Fibroblast of lung (primary cell): Measurements from ENCODE around the gene PTP4A2. TPM values are rescaled to one million over a fixed set of nuclear protein-coding genes. Genes with fewer than 3 reads are reported as not detected.

Experiments
- DNase-seq, 2 donors: peaks; one replicate each; pipeline versions ENCODE4 v3.0.0 to v3.0.0-alpha.2; 2010; ENCODE audit warnings: low read depth in 2 of 2
- H2AFZ ChIP-seq: 2 replicates; pipeline ENCODE4 v1.5.1; 2012; ENCODE audit warnings: low read length, control low read depth, inconsistent platforms
- H3K27ac ChIP-seq: 2 replicates; pipeline ENCODE4 v1.5.1; 2011; ENCODE audit warnings: low read length, control low read depth; ENCODE audit not compliant: insufficient read depth
- H3K27me3 ChIP-seq: 2 replicates; pipeline ENCODE4 v1.5.1; 2011; ENCODE audit warnings: mild to moderate bottlenecking, low read length; ENCODE audit not compliant: control insufficient read depth, insufficient read depth
- H3K36me3 ChIP-seq: 2 replicates; pipeline ENCODE4 v1.5.1; 2011; ENCODE audit warnings: low read length; ENCODE audit not compliant: control insufficient read depth, insufficient read depth
- H3K4me1 ChIP-seq: 2 replicates; pipeline ENCODE4 v1.5.1; 2011; ENCODE audit warnings: low read length; ENCODE audit not compliant: control insufficient read depth, insufficient read depth; ENCODE audit errors: extremely low read depth
- H3K4me2 ChIP-seq: 2 replicates; pipeline ENCODE4 v1.5.1; 2011; ENCODE audit warnings: low read length, control low read depth; ENCODE audit not compliant: insufficient read depth; ENCODE audit errors: extremely low read depth
- H3K4me3 ChIP-seq, 4 experiments: fragments of 200-600 bp in 1 of 4; sonication (generic) in 1 of 4; replicated peaks in 1 of 4; 2 replicates each; pipeline ENCODE4 v1.5.1; 2011 to 2016; ENCODE audit warnings: low read length in 4 of 4, low read depth in 3 of 4, mild to moderate bottlenecking in 3 of 4, control low read depth in 2 of 4, inconsistent platforms in 1 of 4, mixed read lengths in 1 of 4; ENCODE audit not compliant: insufficient read depth in 1 of 4; ENCODE audit errors: control extremely low read depth in 1 of 4
- H3K79me2 ChIP-seq: 2 replicates; pipeline ENCODE4 v1.5.1; 2012; ENCODE audit warnings: mild to moderate bottlenecking, low read length, inconsistent platforms; ENCODE audit not compliant: control insufficient read depth, insufficient read depth
- H3K9ac ChIP-seq: 2 replicates; pipeline ENCODE4 v1.5.1; 2011; ENCODE audit warnings: mild to moderate bottlenecking, low read length, control low read depth; ENCODE audit not compliant: insufficient read depth
- H3K9me3 ChIP-seq: 2 replicates; pipeline ENCODE4 v1.5.1; 2012; ENCODE audit warnings: low read depth, low read length; ENCODE audit not compliant: control insufficient read depth, insufficient read depth
- H4K20me1 ChIP-seq: 2 replicates; pipeline ENCODE4 v1.5.1; 2011; ENCODE audit warnings: low read length; ENCODE audit not compliant: control insufficient read depth, insufficient read depth; ENCODE audit errors: extremely low read depth
- CTCF ChIP-seq, 2 donors: IDR thresholded peaks in 1 of 2; conservative IDR thresholded peaks in 1 of 2; 1 replicate in 1 of 2; 2 replicates in 1 of 2; pipeline ENCODE4 v1.5.1; 2011 to 2012; ENCODE audit warnings: low read length in 2 of 2, control low read depth in 1 of 2, inconsistent platforms in 1 of 2, low read depth in 1 of 2, mild to moderate bottlenecking in 1 of 2
- EZH2 ChIP-seq: IDR thresholded peaks from 2 replicates; pipeline ENCODE4 v1.5.1; 2012; ENCODE audit warnings: low read length, control low read depth, mild to moderate bottlenecking; ENCODE audit errors: missing control alignments
- polyA plus RNA-seq, 2 donors: library from polyadenylated mRNA; depleted of rRNA in 1 of 2; stranded (reverse) in 1 of 2; unstranded in 1 of 2; fragments of >200 nt; gene quantifications; 2 replicates each; pipeline ENCODE4 v1.2.1, GENCODE V29; 2011 to 2012; ENCODE audit warnings: missing spikeins in 1 of 2
- total RNA-seq: library from RNA; depleted of rRNA; stranded (reverse); fragments of >200 nt; gene quantifications from 2 replicates; pipeline ENCODE4 v1.2.1, GENCODE V29; 2014

The PTP4A2 gene
- total and polyA plus RNA-seq, 2 donors (not counting 1 experiment from before 2014, with no cell fraction given) = 366 to 429 TPM

GRCh38 chr1:31912839-31913239 is 25.3 kb downstream of the PTP4A2 start:
- no peak for DNase-seq

GRCh38 chr1:31911994-31912780 is 26.0 kb downstream of the PTP4A2 start:
- no peaks in the 10 kb centered on the region for H3K9me3 ChIP-seq
- H3K36me3 ChIP-seq = peaks cover 13% of the 10 kb centered on the region
- no peak overlapping the region for H2AFZ ChIP-seq
- no peak overlapping the region for H3K4me3 ChIP-seq
- H3K9ac ChIP-seq = no peak overlapping the region
- no peaks in the 10 kb centered on the region for H3K27me3 ChIP-seq
- H3K27ac ChIP-seq = no peak overlapping the region
- no peaks in the 10 kb centered on the region for H3K4me1 ChIP-seq
- H4K20me1 ChIP-seq = peaks cover 2% of the 10 kb centered on the region
- no peak for TF ChIP-seq CTCF (conservative IDR thresholded peaks at IDR 0.05 in 1 of 2, IDR thresholded peaks at IDR 0.05 in 1 of 2; ENCODE audit: low read depth in 1 of 2, low read length in 2 of 2)
- TF ChIP-seq EZH2 = no peak
- peaks cover 67% of the 10 kb centered on the region for H3K79me2 ChIP-seq
- H3K4me2 ChIP-seq = no peak overlapping the region
- DNase-seq = no peak

More at GRCh38 chr1:31912839-31913239, 25.3 kb downstream of the PTP4A2 start:
- H3K4me3 ChIP-seq = no peak overlapping the region
- no peak overlapping the region for H3K27ac ChIP-seq
- H3K4me1 ChIP-seq = no peaks in the 10 kb centered on the region
- H3K9ac ChIP-seq = no peak overlapping the region
- peaks cover 2% of the 10 kb centered on the region for H4K20me1 ChIP-seq
- H3K27me3 ChIP-seq = no peaks in the 10 kb centered on the region
- no peak overlapping the region for H3K4me2 ChIP-seq
- TF ChIP-seq EZH2 = no peak
- TF ChIP-seq CTCF (conservative IDR thresholded peaks at IDR 0.05 in 1 of 2, IDR thresholded peaks at IDR 0.05 in 1 of 2; ENCODE audit: low read depth in 1 of 2, low read length in 2 of 2) = no peak
- no peak overlapping the region for H2AFZ ChIP-seq
- H3K36me3 ChIP-seq = peaks cover 11% of the 10 kb centered on the region
- peaks cover 71% of the 10 kb centered on the region for H3K79me2 ChIP-seq
- no peaks in the 10 kb centered on the region for H3K9me3 ChIP-seq

GRCh38 chr1:31910933-31911332 is 27.2 kb downstream of the PTP4A2 start:
- no peak overlapping the region for H3K4me3 ChIP-seq
- peaks cover 56% of the 10 kb centered on the region for H3K79me2 ChIP-seq
- TF ChIP-seq EZH2 = no peak
- no peak for TF ChIP-seq CTCF (conservative IDR thresholded peaks at IDR 0.05 in 1 of 2, IDR thresholded peaks at IDR 0.05 in 1 of 2; ENCODE audit: low read depth in 1 of 2, low read length in 2 of 2)
- no peak overlapping the region for H2AFZ ChIP-seq
- H4K20me1 ChIP-seq = peaks cover 2% of the 10 kb centered on the region
- H3K4me1 ChIP-seq = no peaks in the 10 kb centered on the region
- DNase-seq = no peak
- H3K9me3 ChIP-seq = no peaks in the 10 kb centered on the region
- no peak overlapping the region for H3K4me2 ChIP-seq
- peaks cover 15% of the 10 kb centered on the region for H3K36me3 ChIP-seq
- no peak overlapping the region for H3K9ac ChIP-seq
- no peak overlapping the region for H3K27ac ChIP-seq
- no peaks in the 10 kb centered on the region for H3K27me3 ChIP-seq
